ENCODE measurements around the gene TRPV4. TPM values are rescaled to one million over a fixed set of nuclear protein-coding genes. Genes with fewer than 3 reads are reported as not detected.

The TRPV4 gene
- total and polyA plus RNA-seq, 4 experiments from 2014 or later = 0.17 TPM; not detected in 3

GRCh38 chr12:109772622-109773321, 60.4 kb downstream of the TRPV4 start:
- POLR2A ChIA-PET (ENCODE audit: partially characterized antibody) = no interaction called here
- Histone ChIP-seq H3K27ac (ENCODE audit: low read depth, low read length) (no peak overlapping the region), H3K36me3 (ENCODE audit: insufficient read depth, low read length) (no peaks in the 10 kb centered on the region), H3K9me3 (ENCODE audit: control insufficient read depth in 1 of 2, low read length in 2 of 2) (no peaks in the 10 kb centered on the region), H3K4me3 (ENCODE audit: low read length in 2 of 2) (no peak overlapping the region), H3K27me3 (ENCODE audit: insufficient read depth, low read length) (no peaks in the 10 kb centered on the region), H3K4me1 (ENCODE audit: insufficient read depth, low read length) (no peaks in the 10 kb centered on the region)
- Mint-ChIP-seq H3K9me3 (no peaks in the 10 kb centered on the region), H3K27ac (no peak overlapping the region), H3K27me3 (peaks cover 1 to 3% of the 10 kb centered on the region in 2 donors), H3K36me3 (no peaks in the 10 kb centered on the region), H3K4me1 (peaks cover 5 to 9% (median 6%) of the 10 kb centered on the region in 4 donors), H3K4me3 (no peak overlapping the region)
- DNase-seq = no peak
- intact Hi-C loops (cut with micrococcal nuclease) = no loop called here
- CTCF ChIA-PET (ENCODE audit: partially characterized antibody) = interaction anchor here (0.6 to 5.6 kb wide), 6 partner anchors 12 to 341 kb away, joined by 3 to 63 read pairs (median 16); no protein-coding TSS in a partner anchor

- H3K36me3 ChIP-seq (ENCODE audit: insufficient read depth, low read length) = no peaks in the 10 kb centered on the region
- H3K9me3 ChIP-seq (ENCODE audit: control insufficient read depth in 1 of 2, low read length in 2 of 2) = no peaks in the 10 kb centered on the region
- H3K4me1 ChIP-seq (ENCODE audit: insufficient read depth, low read length) = no peaks in the 10 kb centered on the region
- H3K9me3 Mint-ChIP-seq = no peaks in the 10 kb centered on the region
- no peak overlapping the region for H3K4me3 Mint-ChIP-seq
- no peaks in the 10 kb centered on the region for H3K27me3 ChIP-seq (ENCODE audit: insufficient read depth, low read length)
- intact Hi-C loops (cut with micrococcal nuclease) = no loop called here
- H3K27ac Mint-ChIP-seq = no peak overlapping the region
- POLR2A ChIA-PET (ENCODE audit: partially characterized antibody) = no interaction called here
- H3K4me3 ChIP-seq (ENCODE audit: low read length in 2 of 2) = no peak overlapping the region
- CTCF ChIA-PET (ENCODE audit: partially characterized antibody) = interaction anchor here (1.0 to 5.6 kb wide), 3 partner anchors 174 to 339 kb away, joined by 4 to 63 read pairs (median 43); no protein-coding TSS in a partner anchor
- DNase-seq = no peak
- peaks cover 1 to 3% of the 10 kb centered on the region in 2 donors for H3K27me3 Mint-ChIP-seq
- no peak overlapping the region for H3K27ac ChIP-seq (ENCODE audit: low read depth, low read length)
- no peaks in the 10 kb centered on the region for H3K36me3 Mint-ChIP-seq
- H3K4me1 Mint-ChIP-seq = peaks cover 0 to 3% (median 0%) of the 10 kb centered on the region in 4 donors
These were observed 61.2 kb downstream of the TRPV4 start for GRCh38 chr12:109771746-109772621.

- H3K9me3 Mint-ChIP-seq = no peaks in the 10 kb centered on the region
- Histone ChIP-seq H3K27ac (ENCODE audit: low read depth, low read length) (no peak overlapping the region), H3K36me3 (ENCODE audit: insufficient read depth, low read length) (no peaks in the 10 kb centered on the region), H3K9me3 (ENCODE audit: control insufficient read depth in 1 of 2, low read length in 2 of 2) (no peaks in the 10 kb centered on the region), H3K27me3 (ENCODE audit: insufficient read depth, low read length) (no peaks in the 10 kb centered on the region), H3K4me1 (ENCODE audit: insufficient read depth, low read length) (no peaks in the 10 kb centered on the region), H3K4me3 (ENCODE audit: low read length in 2 of 2) (no peak overlapping the region)
- H3K27me3 Mint-ChIP-seq = peaks cover 1 to 3% of the 10 kb centered on the region in 2 donors
- ChIA-PET CTCF (ENCODE audit: partially characterized antibody) (interaction anchor here (1.0 to 1.2 kb wide), 2 partner anchors 13 to 338 kb away, joined by 3 to 4 read pairs; no protein-coding TSS in a partner anchor), POLR2A (ENCODE audit: partially characterized antibody) (no interaction called here)
- H3K4me3 Mint-ChIP-seq = no peak overlapping the region
- no peak overlapping the region for H3K27ac Mint-ChIP-seq
- no peak for DNase-seq
- no peaks in the 10 kb centered on the region for H3K36me3 Mint-ChIP-seq
- peaks cover 0 to 3% (median 0%) of the 10 kb centered on the region in 4 donors for H3K4me1 Mint-ChIP-seq
- intact Hi-C loops (cut with micrococcal nuclease) = no loop called here
These were observed 62.1 kb downstream of the TRPV4 start for GRCh38 chr12:109770861-109771670.

GRCh38 chr12:109770104-109770860, 62.9 kb downstream of the TRPV4 start:
- no peaks in the 10 kb centered on the region for H3K9me3 Mint-ChIP-seq
- no peaks in the 10 kb centered on the region for H3K4me1 ChIP-seq (ENCODE audit: insufficient read depth, low read length)
- H3K27me3 Mint-ChIP-seq = peaks cover 1 to 3% of the 10 kb centered on the region in 2 donors
- no peaks in the 10 kb centered on the region for H3K9me3 ChIP-seq (ENCODE audit: control insufficient read depth in 1 of 2, low read length in 2 of 2)
- H3K27me3 ChIP-seq (ENCODE audit: insufficient read depth, low read length) = no peaks in the 10 kb centered on the region
- no peak overlapping the region for H3K27ac ChIP-seq (ENCODE audit: low read depth, low read length)
- H3K4me3 ChIP-seq (ENCODE audit: low read length in 2 of 2) = no peak overlapping the region
- DNase-seq = no peak
- ChIA-PET POLR2A (ENCODE audit: partially characterized antibody) (no interaction called here), CTCF (ENCODE audit: partially characterized antibody) (interaction anchor here (1.2 kb wide), 1 partner anchor 12 kb away, joined by 3 read pairs; no protein-coding TSS in a partner anchor)
- peaks cover 0 to 3% (median 0%) of the 10 kb centered on the region in 4 donors for H3K4me1 Mint-ChIP-seq
- intact Hi-C loops (cut with micrococcal nuclease) = no loop called here
- H3K36me3 Mint-ChIP-seq = no peaks in the 10 kb centered on the region
- H3K27ac Mint-ChIP-seq = no peak overlapping the region
- H3K36me3 ChIP-seq (ENCODE audit: insufficient read depth, low read length) = no peaks in the 10 kb centered on the region
- H3K4me3 Mint-ChIP-seq = no peak overlapping the region

GRCh38 chr12:109768901-109769670, 64.1 kb downstream of the TRPV4 start:
- no peak overlapping the region for H3K4me3 Mint-ChIP-seq
- Histone ChIP-seq H3K4me1 (ENCODE audit: insufficient read depth, low read length) (no peaks in the 10 kb centered on the region), H3K9me3 (ENCODE audit: control insufficient read depth in 1 of 2, low read length in 2 of 2) (no peaks in the 10 kb centered on the region), H3K36me3 (ENCODE audit: insufficient read depth, low read length) (no peaks in the 10 kb centered on the region), H3K4me3 (ENCODE audit: low read length in 2 of 2) (no peak overlapping the region), H3K27me3 (ENCODE audit: insufficient read depth, low read length) (no peaks in the 10 kb centered on the region), H3K27ac (ENCODE audit: low read depth, low read length) (no peak overlapping the region)
- no peaks in the 10 kb centered on the region for H3K9me3 Mint-ChIP-seq
- intact Hi-C loops (cut with micrococcal nuclease) = no loop called here
- peaks cover 0 to 3% of the 10 kb centered on the region in 2 donors for H3K27me3 Mint-ChIP-seq
- no peaks in the 10 kb centered on the region for H3K36me3 Mint-ChIP-seq
- H3K27ac Mint-ChIP-seq = no peak overlapping the region
- ChIA-PET POLR2A (ENCODE audit: partially characterized antibody) (no interaction called here), CTCF (ENCODE audit: partially characterized antibody) (no interaction called here)
- DNase-seq = no peak
- peaks cover 0 to 3% (median 0%) of the 10 kb centered on the region in 4 donors for H3K4me1 Mint-ChIP-seq

All from CD4-positive, alpha-beta memory T cell (primary cell).